Mammary epithelial cell (primary cell): ENCODE results near the gene DDAH1.

Experiments used
- CTCF ChIP-seq, 2 donors: IDR thresholded peaks in 1 of 2; conservative IDR thresholded peaks in 1 of 2; 2 replicates each; pipeline ENCODE4 v1.5.1; 2011 to 2012; ENCODE audit warnings: inconsistent platforms in 2 of 2, low read length in 2 of 2, mild to moderate bottlenecking in 2 of 2, control low read depth in 1 of 2, low read depth in 1 of 2; ENCODE audit not compliant: insufficient read depth in 1 of 2; ENCODE audit errors: extremely low read depth in 1 of 2
- EZH2 ChIP-seq: IDR thresholded peaks from 2 replicates; pipeline ENCODE4 v1.6.1; 2012; ENCODE audit warnings: low read length, inconsistent platforms, borderline replicate concordance

- TF ChIP-seq CTCF (conservative IDR thresholded peaks at IDR 0.05 in 1 of 2, IDR thresholded peaks at IDR 0.05 in 1 of 2; ENCODE audit: extremely low read depth in 1 of 2, insufficient read depth in 1 of 2, low read depth in 1 of 2, low read length in 2 of 2) (no peak), EZH2 (no peak)
Measured at GRCh38 chr1:85463731-85464496, 1.0 kb downstream of the DDAH1 start.
